Astrocyte of the cerebellum (primary cell): ENCODE measurements around the gene RUSC2.

ENCODE experiments used
- DNase-seq: peaks from one replicate; pipeline ENCODE4 v3.0.0-alpha.2; 2011; ENCODE audit warnings: low read depth
- H3K4me3 ChIP-seq: 2 replicates; pipeline ENCODE4 v1.5.1; 2011; ENCODE audit warnings: mild to moderate bottlenecking, low read depth, low read length, moderate library complexity
- CTCF ChIP-seq: IDR thresholded peaks from 2 replicates; pipeline ENCODE4 v1.5.1; 2012; ENCODE audit warnings: low read length, low read depth, moderate library complexity, mild to moderate bottlenecking; ENCODE audit errors: missing control alignments
- in situ Hi-C: cut with HindIII; loops from 2 replicates; pipeline ENCODE4 v1.10.0; 2017; ENCODE audit warnings: low sequenced_read_pairs

The RUSC2 gene

GRCh38 chr9:35482071-35482470, 7.8 kb upstream of the RUSC2 start:
- DNase-seq = no peak
- in situ Hi-C loops = no loop called here
- TF ChIP-seq CTCF = no peak
- H3K4me3 ChIP-seq = no peak overlapping the region

GRCh38 chr9:35484406-35484805, 5.5 kb upstream of the RUSC2 start:
- no peak for TF ChIP-seq CTCF
- DNase-seq = no peak
- in situ Hi-C loops = no loop called here
- no peak overlapping the region for H3K4me3 ChIP-seq

GRCh38 chr9:35487081-35487480, 2.8 kb upstream of the RUSC2 start:
- no peak for TF ChIP-seq CTCF
- no peak for DNase-seq
- in situ Hi-C loops = no loop called here
- no peak overlapping the region for H3K4me3 ChIP-seq

GRCh38 chr9:35488021-35488420, 1.9 kb upstream of the RUSC2 start:
- no peak for TF ChIP-seq CTCF
- H3K4me3 ChIP-seq = no peak overlapping the region
- in situ Hi-C loops = no loop called here
- no peak for DNase-seq

- TF ChIP-seq CTCF = no peak
- peak overlapping the region; percentile 76 for H3K4me3 ChIP-seq
- in situ Hi-C loops = no loop called here
- DNase-seq = no peak
Observed at GRCh38 chr9:35488566-35489312, 1.2 kb upstream of the RUSC2 start.

- DNase-seq = no peak
- in situ Hi-C loops = no loop called here
- peak overlapping the region; percentile 76 for H3K4me3 ChIP-seq
Observed at GRCh38 chr9:35490155-35490909, 421 bp downstream of the RUSC2 start.

More at GRCh38 chr9:35490155-35490909, 421 bp downstream of the RUSC2 start:
- no peak for TF ChIP-seq CTCF
